HK-2 (cell line): ENCODE data around the gene ALDH18A1.

Experiments
- DNase-seq: peaks from one replicate; pipeline ENCODE4 v3.0.0-alpha.2; 2018; ENCODE audit not compliant: unreplicated experiment

The ALDH18A1 gene

GRCh38 chr10:95579292-95579691 lies 77.2 kb downstream of the ALDH18A1 start:
- no peak for DNase-seq

DNA sequence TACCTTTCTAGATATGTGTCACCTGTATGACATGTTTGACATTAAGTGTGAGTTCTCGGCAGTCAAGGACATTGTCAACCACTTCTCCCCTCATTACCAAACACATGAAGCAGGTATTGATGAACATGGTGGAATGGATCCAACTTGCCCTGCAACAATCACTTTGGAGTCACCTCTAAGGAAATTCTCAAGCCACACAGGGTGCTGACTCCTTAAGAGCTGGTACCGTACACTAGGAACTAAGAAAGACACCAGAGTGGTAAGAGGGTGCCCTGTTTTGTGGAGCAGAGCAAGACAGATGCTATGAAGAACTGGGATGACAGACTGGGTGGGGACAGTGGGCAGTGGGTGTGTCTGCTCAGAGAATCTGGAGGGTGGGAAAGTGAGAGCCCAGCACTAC lies 77.9 kb downstream of the ALDH18A1 start:
- DNase-seq: no peak

DNA sequence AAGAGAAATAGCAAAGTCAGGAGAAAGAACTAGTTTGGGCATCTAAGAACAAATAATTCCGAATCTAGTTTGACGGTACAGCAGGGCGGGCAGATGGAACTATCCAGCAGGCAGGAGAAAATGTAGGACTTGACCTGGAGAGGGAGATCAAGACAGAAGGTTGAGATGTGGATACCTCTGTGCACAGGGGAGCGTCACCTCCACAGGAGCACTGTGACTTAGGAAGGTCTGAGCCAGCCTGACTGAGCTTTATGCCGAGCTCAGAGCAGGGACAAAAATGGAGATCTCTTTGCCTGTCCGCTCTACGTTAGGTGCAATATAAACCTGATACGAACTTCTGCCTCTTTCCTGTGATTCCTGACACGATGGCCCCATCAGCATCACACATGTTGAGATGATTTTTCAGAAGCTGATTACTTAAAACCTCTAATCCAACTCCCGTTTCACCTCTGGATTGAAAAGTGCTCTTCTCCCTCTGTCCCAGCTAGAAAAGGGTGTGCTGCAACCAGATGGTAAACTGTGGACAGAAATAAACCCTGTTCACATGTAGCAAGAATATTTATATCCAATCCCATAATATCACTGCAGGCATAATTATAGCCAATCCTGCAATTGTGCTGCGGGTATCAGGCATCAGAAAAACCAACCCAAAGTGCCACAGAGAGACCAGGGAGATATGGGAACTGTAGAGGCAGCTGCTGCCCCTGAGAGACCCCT lies 81.7 kb downstream of the ALDH18A1 start:
- no peak for DNase-seq

GRCh38 chr10:95573964-95574604 lies 82.4 kb downstream of the ALDH18A1 start:
- no peak for DNase-seq

- no peak for DNase-seq
Observed at GRCh38 chr10:95573527-95573926, 83.0 kb downstream of the ALDH18A1 start.

DNA sequence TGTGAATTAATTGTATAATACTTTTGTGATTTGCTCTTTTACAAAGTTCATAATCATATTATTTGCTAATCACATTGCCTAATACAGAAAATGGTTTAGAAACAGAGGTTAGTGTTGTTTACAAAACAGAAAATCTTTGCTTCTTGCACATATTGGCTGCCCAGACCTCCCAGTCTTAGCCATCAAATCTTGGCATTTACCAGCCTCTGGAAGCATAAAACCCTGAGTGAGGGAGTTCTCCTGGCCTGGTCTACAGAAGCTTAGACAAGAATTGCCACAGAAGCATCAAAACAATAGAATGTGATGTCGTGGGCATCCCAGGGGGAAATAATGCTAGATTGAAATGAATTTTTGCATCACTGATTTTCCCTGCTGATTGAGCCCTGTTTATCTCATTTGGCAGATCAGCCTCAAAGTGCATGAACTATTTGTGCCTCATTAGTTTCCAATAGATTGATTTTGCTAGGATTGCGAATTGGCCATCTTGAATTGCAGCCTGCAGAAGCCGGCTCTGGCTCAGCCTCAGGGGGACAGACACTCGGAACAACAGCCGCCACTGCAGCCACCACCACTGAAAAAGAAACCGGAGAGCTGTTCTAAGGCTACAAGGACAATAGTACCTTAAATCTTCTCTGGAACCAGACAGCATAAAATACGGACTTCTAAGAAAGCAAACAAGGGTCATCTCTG lies 84.2 kb downstream of the ALDH18A1 start:
- DNase-seq: no peak

GRCh38 chr10:95571390-95571789 lies 85.1 kb downstream of the ALDH18A1 start:
- DNase-seq: no peak

DNA sequence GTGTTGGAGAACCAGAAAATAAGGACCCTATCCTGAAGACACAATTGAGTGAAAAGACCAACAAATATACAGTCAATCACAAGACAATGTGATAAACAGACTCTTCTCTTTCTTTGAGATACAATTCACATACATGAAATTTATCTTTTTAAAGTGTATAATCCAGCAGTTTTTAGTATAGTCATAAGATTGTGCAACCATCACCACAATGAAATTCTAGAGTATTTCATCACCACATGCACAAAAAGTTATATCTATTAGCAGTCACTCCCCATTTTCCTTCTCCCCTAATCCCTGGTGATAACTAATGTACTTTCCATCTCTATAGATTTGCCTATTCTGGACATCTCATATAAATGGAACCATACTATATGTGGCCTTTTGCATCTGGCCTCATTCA lies 87.1 kb downstream of the ALDH18A1 start:
- DNase-seq: no peak

GRCh38 chr10:95567903-95568630 lies 88.4 kb downstream of the ALDH18A1 start:
- DNase-seq: no peak

- DNase-seq: no peak
Observed at GRCh38 chr10:95566136-95566535, 90.4 kb downstream of the ALDH18A1 start.

GRCh38 chr10:95565336-95565735 lies 91.2 kb downstream of the ALDH18A1 start:
- DNase-seq: no peak

DNA sequence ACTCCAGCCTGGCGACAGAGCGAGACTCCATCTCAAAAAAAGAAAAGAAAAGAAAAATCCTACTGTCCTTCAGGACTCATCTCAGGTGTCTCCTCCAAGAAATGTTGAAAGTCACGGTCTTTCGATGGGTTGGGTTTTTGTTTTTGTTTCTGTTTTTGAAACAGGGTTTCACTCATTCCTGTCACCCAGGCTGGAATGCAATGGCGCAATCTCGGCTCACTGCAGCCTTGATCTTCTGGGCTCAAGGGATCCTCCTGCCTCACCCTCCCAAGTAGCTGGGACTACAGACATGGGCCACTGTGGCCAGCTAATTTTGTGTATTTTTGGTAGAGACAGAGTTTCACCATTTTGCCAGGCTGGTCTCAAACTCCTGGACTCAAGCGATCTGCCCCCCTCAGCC lies 92.2 kb downstream of the ALDH18A1 start:
- DNase-seq: no peak

DNA sequence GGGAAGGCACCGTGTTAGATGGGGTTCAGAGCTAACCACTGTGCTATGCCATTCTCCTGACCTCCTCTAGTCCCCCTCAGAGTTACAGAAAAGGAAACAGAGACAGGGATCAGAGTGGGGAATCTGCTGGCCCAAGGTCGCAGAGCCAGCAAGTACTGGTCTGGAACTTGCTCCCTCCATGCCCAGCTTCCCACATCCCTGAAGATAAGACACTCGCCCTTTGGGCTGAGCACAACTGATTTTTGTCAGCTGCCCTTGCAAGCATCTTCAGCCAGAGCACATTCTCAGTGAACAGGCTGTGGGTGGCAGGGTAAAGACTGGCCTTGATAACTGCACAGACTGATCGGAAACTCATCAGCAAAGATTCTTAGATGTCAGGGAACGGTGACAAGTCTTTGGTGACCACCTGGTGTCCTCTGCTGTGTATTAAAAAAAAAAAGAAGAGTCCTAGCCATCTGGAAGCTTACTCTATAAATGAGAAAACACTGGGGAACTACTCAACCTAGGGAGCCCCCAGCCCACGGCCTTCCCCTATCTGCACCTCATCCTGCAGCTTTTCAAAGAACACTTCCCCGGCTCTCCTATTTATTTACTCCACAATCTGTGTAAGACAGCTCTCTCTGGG lies 94.1 kb downstream of the ALDH18A1 start:
- DNase-seq: no peak

DNA sequence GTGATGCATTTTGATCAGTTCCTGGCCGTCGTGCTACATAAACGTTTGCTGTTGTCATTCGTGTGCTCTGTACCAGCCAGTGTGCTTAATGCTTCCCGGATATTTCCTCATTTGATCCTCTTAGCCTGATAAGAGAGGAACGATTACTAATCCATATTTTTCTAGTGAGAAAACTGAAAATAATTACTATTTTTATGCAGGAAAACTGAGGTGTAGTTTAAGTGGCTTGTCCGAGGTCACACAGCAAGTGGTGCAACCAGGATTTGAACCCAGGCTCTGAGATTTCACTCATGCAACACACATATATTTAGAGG lies 94.7 kb downstream of the ALDH18A1 start:
- DNase-seq: no peak

GRCh38 chr10:95561177-95561863 lies 95.2 kb downstream of the ALDH18A1 start, which contains the start of gene SORBS1:
Gene SORBS1 (minus strand): TSS chr10:95561371. CDS start chr10:95441135, 120,236 bp downstream.
- peak; percentile 99 for DNase-seq

- DNase-seq: peak; percentile 31
Observed at GRCh38 chr10:95560278-95561176, 96.0 kb downstream of the ALDH18A1 start.

DNA sequence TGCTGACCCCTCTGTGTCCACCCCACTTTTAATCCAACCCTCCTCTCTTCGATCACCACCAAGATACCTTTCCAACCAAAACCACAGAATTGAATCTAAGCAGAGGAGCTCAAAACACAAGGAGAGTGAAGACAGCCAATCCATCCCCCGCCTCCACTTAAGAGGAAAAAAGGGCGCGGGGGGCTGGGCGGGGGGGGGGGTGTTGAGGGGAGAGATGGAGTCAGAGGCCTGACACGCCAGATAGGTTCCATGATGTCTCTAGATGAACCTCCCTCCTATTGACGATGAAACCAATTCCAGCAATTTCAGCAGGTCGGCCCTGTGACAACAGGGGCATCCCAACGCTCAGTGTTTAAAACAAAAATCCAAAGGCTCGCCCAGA lies 96.6 kb downstream of the ALDH18A1 start:
- no peak for DNase-seq

GRCh38 chr10:95559471-95559870 lies 97.0 kb downstream of the ALDH18A1 start:
- DNase-seq: no peak

DNA sequence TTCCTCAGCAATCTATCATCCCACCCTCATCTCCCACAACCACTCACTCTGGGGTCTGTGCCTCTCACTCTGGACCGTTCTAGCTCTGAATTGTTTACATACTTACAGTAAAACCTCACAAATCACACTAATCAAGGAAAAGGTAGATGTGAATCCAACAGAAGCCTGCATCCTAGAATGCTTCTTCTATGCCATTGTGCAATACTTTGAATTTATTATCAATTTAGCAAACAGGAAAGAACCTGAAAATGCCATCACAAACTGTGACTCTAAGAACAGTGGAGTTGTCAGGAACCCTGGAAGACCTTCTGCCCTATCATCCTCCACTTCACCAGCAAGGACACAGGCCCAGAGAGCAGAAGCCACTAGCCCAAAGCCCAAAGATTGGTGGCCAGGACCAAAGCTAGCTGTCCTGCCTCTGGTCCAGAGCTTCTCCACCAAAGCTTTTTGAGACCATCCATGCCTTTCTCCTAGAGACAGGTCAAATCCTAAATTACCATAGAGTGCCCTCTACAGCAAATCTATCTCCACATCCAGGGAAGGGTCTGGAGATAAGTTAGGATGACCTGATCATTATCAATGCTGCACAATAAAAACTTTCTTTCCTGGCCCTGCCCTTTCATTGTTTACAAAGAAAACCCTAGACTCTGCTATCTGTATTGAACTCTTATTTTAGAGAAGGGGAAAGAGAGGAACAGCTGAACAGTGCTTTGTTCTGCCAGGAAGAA lies 97.8 kb downstream of the ALDH18A1 start:
- DNase-seq: no peak
